HG02840 (cell line): ENCODE data around the gene RARB.

Source experiments
- ATAC-seq: cut with Tn5 transposase; IDR thresholded peaks from one replicate; pipeline ENCODE4 v1.9.1; 2021; ENCODE audit warnings: mild to moderate bottlenecking, moderate library complexity, moderate number of reproducible peaks; ENCODE audit not compliant: unreplicated experiment, low FRiP score

RARB gene

DNA sequence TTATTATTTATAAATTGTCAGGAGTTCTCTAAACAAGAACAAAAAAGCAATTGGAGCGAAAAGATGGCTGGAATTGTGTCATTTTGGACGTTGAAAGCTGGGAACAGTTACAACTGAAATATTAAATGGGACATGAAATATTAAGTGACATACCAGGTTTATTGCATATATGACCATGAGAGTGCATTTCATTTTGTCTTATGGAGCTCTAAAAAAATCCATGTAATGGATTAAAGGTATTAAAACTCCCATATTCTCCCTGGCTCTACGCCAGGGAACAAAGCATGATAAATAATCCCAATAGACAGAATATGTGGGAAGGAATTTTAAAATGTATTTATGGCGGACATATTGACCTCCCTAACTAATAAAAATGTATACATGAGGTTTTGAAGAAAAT lies 17.7 kb downstream of the RARB start:
- no peak for ATAC-seq

- ATAC-seq: no peak
Observed at GRCh38 chr3:25447285-25447684, 19.2 kb downstream of the RARB start.

DNA sequence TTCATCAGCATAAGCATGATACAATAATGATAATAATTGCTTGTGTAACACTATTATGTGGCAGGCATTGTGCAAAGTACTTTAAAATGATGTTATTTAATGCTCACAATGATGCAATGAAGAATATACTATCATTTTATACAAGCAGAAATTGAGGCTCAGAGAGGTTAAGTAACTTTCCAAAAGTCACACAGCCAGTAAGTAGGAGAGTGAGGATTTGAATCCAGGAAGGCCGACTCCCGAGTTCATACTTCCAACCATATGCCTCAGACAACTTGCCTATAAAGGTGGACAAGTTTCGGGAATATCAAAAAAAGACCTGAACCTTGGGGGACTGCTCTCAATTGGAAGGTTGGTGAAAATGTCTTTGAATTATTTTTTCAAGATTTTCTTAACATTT lies 19.9 kb downstream of the RARB start:
- no peak for ATAC-seq

DNA sequence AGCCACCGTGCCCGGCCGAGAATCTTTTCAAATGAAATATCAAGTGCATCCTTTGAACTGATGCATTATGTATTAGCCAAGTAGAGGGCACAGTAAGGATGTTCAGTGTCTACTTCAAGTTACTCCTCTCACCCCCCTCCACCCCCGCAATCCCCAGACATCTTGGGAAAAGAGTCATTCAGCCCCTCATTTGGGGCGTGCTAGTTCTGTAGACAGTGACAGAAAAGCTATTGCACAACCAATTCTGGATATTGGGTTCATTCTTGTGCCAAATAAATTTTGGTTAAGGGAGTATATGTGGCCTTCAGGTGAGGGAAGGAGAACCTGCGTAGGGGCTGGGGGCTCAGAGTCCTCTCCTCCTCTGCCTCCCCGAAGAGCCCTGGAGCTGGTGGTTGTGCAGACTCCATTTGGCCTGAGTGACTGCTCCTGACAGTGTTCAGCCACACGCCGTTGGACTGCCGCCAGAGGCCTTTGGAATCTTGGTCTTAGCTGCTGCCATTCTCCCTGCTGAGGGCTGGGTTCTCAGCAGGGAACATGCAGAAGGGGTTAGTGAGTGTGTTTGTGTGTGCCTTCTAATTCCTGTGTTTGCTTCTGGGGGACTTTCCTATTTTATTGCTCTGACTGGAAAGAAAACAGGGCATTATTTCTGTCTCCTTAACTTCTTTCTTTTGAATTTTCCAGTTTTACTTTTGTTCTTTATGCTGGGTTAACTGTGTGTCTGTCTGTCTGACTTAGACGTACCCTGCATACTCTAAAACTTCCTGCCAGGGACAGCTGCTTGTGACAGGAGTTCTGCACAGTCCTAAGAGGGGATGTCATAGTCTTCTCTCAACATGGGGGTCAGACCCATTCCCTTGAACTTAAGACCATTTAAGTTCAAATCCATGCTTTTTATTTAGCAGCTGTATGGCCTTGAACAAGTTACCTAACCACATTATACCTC lies 21.0 kb downstream of the RARB start:
- no peak for ATAC-seq

GRCh38 chr3:25449857-25450256 lies 21.8 kb downstream of the RARB start:
- ATAC-seq: no peak

GRCh38 chr3:25452192-25452591 lies 24.1 kb downstream of the RARB start:
- no peak for ATAC-seq

DNA sequence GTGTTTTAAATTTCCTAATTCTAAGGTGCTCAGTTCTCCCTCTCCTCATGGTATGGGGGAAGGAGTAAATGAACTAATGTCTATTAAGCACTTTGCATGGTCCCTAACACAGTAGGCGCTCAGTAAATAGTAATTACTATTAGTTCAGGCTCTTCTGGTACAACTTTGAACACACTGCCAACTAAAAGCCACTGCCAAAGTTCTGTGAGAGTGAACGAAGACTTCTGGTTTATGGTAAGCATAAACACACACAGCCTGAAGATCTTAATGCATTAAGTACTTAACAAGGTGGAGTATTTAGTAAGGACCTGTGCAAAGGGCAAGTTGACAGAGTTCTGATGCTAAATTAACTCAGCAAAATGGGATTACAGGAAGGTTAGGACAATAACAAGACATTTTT lies 24.7 kb downstream of the RARB start:
- no peak for ATAC-seq

- no peak for ATAC-seq
Observed at GRCh38 chr3:25453619-25454004, 25.5 kb downstream of the RARB start.

DNA sequence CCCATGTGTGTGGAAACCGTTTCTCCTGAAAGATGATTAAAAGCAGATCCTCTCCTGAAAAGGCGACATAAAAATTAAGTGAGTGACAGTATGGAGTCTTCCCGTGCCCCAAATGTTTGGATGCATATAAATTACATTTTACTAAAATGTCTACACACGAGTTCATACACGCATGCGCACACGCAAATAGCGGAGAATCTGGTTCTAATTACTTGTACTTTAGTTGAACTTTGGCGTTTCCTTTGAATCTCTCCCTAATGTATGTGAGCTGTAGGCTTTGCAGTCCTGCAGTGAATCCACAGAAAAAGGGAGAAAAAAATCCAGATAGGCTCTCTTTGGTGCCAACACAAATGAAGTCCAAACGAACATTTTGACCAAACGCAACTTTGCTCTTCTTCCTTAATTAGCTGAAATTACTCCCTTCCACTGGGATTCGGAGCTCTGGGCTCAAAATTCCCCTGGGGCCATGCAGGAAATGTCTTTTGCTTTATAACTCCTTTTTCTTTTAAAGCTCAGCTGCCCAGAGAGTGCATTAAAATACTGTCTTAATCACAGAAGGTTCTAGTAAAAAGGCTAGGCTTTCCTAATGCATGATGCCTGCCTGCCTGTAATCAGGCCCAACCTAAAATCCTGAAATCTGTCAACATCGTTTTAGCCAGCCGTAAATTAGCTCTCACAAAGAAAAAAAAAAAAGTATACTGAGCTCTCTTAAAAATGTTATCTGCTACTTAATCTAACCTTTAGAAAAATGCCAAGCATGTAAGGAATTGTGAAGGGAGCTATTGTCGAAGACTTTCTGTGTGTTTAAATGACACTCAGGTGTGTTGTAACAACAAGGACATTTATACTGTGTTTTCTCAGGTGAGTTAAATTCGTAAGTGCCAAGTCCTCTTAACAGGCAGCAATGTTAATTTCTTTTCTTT lies 26.2 kb downstream of the RARB start:
- no peak for ATAC-seq

- ATAC-seq: no peak
Observed at GRCh38 chr3:25455441-25456132, 27.5 kb downstream of the RARB start.

DNA sequence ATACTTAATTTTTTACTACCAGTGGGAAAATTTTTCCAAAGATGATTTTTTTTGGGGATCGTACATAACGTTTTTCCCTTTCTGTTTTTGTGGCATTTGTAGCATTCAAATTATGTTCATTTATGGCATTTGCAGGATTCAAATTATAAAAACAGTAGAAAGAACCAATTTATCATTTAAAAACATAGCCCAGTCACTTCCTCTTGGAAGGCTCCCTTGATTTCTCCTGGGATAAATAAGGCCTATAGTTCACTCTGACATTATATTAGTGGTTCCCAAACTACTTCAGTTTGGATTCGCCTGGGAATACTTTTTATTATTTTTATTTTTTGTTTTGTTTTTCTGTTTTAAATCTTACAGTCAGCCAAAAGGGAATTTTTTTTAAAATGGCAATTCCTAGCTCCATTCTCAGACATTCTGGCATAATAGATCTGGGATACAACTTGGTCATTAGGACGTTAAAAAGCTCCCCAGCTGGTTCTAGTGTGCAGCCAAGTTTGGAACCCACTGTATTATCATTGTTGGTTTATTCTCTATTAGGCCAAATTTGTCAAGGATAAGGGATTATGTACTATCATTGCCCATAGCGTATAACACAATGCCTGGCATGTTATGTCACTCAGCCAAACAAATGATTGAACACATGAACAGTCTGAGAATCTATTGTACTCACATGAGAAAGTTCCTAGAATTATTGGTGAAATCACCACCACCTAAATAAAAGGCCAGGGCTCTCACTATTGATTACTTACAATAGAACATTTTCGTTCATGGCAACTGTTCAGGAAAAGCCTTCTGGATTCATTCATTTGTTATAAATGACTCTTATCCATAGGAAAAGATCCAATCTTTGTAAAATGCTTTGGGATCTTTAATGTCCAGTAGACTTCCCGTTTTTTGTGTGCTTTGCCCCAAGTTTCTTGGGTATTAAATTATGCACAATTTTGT lies 28.9 kb downstream of the RARB start:
- ATAC-seq: no peak

DNA sequence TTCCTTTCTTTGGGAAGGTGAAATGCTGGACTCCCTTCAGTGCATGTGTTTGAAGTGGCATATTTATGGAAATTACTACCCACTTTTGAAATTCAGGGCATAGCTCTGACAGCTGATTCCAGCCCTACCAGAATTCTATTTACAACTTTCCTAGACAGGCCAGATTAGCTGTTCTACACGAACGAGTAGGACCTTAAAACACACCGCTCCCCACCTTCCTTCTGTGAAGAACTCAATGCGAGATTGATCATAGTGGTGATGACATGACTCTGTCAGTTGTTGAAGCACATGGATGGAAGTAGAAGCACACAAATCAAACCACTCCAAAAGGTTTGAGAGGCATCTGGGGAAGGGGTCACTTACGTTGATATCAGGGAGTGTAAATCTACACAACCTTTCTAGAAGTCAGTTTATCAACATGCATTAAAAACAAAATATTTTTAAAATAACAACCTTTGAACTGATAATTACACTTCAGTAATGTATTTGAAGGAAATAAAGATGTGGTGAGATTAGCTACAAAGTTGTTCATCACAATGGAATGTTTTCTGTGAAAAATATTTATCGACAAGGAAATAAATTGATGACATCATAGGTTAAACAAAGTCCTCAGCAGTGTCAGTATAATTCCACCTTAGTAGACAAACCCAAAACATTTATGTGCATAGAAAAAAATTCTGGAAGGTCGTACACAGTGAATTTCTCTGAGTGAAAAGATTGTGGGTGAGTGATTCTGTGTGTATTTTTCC lies 29.8 kb downstream of the RARB start:
- no peak for ATAC-seq

- no peak for ATAC-seq
Observed at GRCh38 chr3:25458420-25458814, 30.4 kb downstream of the RARB start.

GRCh38 chr3:25460751-25461150 lies 32.7 kb downstream of the RARB start:
- ATAC-seq: peak; percentile 84

- no peak for ATAC-seq
Observed at GRCh38 chr3:25461946-25462345, 33.9 kb downstream of the RARB start.

DNA sequence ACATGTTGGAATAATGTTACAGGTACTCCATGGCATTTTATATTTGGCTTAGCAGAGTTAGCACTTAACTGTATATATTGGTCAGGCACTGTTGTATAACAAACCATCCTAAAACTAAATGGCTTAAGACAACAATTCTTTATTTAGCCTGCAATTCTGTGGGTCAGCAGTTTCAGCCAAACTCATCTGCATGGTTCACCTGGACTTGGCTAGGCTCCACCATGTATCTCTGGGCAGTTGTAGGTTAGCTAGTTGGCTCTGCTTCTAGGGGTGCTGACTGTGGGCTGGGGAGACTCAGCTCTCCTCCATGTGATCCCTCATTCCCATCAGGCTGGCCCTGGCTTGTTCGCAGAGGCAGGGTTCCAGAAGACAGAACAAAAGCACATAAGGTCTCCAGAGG lies 34.4 kb downstream of the RARB start:
- ATAC-seq: no peak

GRCh38 chr3:25463836-25464418 lies 35.9 kb downstream of the RARB start:
- no peak for ATAC-seq

DNA sequence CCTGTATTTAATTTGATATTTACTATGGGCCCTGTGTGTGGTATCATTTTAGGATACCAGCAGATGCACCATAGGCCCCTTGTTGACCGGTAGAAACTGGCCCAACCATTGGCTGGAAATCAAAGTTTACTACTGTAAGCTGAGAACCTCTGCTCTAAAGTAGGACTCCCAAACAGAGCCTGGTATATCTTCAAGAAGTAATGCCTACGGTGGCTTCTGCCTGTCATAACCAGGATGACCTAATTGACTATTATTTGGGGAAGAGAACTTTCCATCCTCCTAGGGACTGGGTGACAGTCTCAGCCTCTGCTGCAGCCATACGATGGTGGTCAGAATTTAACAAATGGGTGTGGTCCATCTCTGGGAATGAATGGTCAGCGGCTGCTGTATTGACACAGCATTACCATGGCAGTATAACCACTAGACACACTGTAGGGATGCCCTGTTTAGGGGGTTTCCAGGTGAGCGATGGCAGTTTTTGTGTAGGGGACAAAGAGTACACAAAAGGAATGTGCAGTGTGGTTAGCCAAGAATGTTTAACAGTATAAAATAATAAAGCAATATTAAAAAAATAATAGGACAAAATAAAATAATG lies 37.3 kb downstream of the RARB start:
- ATAC-seq: no peak
